ENCODE data around the gene STRAP. TPM values are rescaled to one million over a fixed set of nuclear protein-coding genes. Genes with fewer than 3 reads are reported as not detected.

Gene STRAP
- total and polyA plus RNA-seq, 9 of the 15 experiments (the other 6 are each of a cell fraction or from before 2014, with no cell fraction given): 58.5 to 134 (median 89.5) TPM

DNA sequence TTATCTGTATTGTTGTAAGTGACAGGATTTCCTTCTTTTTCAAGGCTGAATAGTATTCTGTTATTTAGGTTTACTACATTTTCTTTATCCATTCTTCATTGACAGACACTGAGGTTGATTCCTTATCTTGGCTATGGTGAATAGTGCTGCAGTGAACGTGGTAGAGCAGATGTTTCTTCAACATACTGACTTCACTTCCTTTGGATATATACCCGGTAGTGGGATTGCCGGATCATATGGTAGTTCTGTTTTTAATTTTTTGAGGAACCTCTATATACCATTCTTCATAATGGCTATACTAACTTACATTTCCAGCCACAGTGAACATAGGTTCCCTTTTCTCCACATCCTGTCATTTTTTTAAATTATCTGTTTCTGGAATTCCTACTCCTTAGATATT lies 50.8 kb downstream of the STRAP start:
- H3K9ac ChIP-seq (ENCODE audit: insufficient read depth in 1 of 2, low read depth in 2 of 2, low read length in 2 of 2): no peak overlapping the region
- H3K4me2 ChIP-seq (ENCODE audit: insufficient read depth, low read length): no peak overlapping the region
- H2AFZ ChIP-seq (ENCODE audit: low read depth, low read length): no peak overlapping the region
- no peaks in the 10 kb centered on the region for H4K20me1 ChIP-seq (replicated peaks; ENCODE audit: control insufficient read depth, insufficient read depth, low read length)
- in situ Hi-C loops (cut with MboI): no loop called here
- H3K79me2 ChIP-seq (ENCODE audit: control insufficient read depth, insufficient read depth, low read length): no peaks in the 10 kb centered on the region
- ATAC-seq (no peak), FAIRE-seq (no peak), DNase-seq (ENCODE audit: extremely low read depth in 1 of 4, low spot score in 3 of 4) (no peak)
- H3K36me3 ChIP-seq (ENCODE audit: control insufficient read depth, insufficient read depth, low read length): no peaks in the 10 kb centered on the region
- WGBS (ENCODE audit: insufficient coverage, low coverage, missing lambda C conversion rate): 45% methylated on average over 3 of the region's 3 CpGs
- intact Hi-C loops (cut with micrococcal nuclease): no loop called here
- no peaks in the 10 kb centered on the region for H3K9me3 ChIP-seq (replicated peaks; ENCODE audit: control insufficient read depth, insufficient read depth, low read depth, low read length)
- H3K4me1 ChIP-seq (replicated peaks in 1 of 2; ENCODE audit: control insufficient read depth in 2 of 2, insufficient read depth in 2 of 2, low read length in 2 of 2): no peaks in the 10 kb centered on the region
- H3K27me3 ChIP-seq (ENCODE audit: control insufficient read depth in 2 of 2, insufficient read depth in 2 of 2, low read length in 2 of 2): no peaks in the 10 kb centered on the region
- TF ChIP-seq ZNF24 (IDR thresholded peaks at IDR 0.05): no peak
- TF ChIP-seq RFX5 (IDR thresholded peaks at IDR 0.05; ENCODE audit: low read depth, low read length): no peak
- TF ChIP-seq NCOA4 (IDR thresholded peaks at IDR 0.05; ENCODE audit: partially characterized antibody): no peak
- H3K9me1 ChIP-seq (ENCODE audit: control insufficient read depth, insufficient read depth, low read length): no peaks in the 10 kb centered on the region
- no TSS peak for BruUV-seq (replicated peaks)
- no peak overlapping the region for H3K4me3 ChIP-seq
- H3K27ac ChIP-seq (ENCODE audit: extremely low read depth, low read depth, low read length): no peak overlapping the region
- ChIA-PET POLR2A (no interaction called here), CTCF (ENCODE audit: low intra/inter-chr PET ratio) (no interaction called here)

DNA sequence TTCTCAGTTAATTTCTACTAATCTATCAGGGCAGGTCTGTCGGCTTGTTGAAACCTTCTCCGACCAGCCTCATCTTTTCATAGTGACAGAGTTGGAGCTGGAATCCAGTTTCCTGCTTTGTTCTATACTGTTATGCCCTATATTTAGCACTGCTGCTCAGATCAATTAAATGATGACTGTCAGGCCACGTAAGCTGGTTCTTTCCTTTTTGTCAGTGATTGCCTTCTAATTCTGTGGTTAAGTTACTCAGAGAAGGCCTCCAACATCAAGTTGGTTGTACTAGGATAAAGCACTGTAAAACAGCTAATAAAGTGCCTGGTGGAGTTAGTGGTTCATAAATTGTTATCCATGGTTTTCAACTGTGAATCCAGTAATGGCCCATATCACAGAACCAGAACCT lies 51.6 kb downstream of the STRAP start:
- in situ Hi-C loops (cut with MboI) (no loop called here), intact Hi-C loops (cut with micrococcal nuclease) (no loop called here)
- no peak overlapping the region for H3K9ac ChIP-seq (ENCODE audit: insufficient read depth in 1 of 2, low read depth in 2 of 2, low read length in 2 of 2)
- no peaks in the 10 kb centered on the region for H3K9me3 ChIP-seq (replicated peaks; ENCODE audit: control insufficient read depth, insufficient read depth, low read depth, low read length)
- no peaks in the 10 kb centered on the region for H3K36me3 ChIP-seq (ENCODE audit: control insufficient read depth, insufficient read depth, low read length)
- H2AFZ ChIP-seq (ENCODE audit: low read depth, low read length): no peak overlapping the region
- no peak for FAIRE-seq
- CTCF ChIA-PET (ENCODE audit: low intra/inter-chr PET ratio): no interaction called here
- no peaks in the 10 kb centered on the region for H3K9me1 ChIP-seq (ENCODE audit: control insufficient read depth, insufficient read depth, low read length)
- no peak overlapping the region for H3K4me2 ChIP-seq (ENCODE audit: insufficient read depth, low read length)
- no peak for DNase-seq (ENCODE audit: extremely low read depth in 1 of 4, low spot score in 3 of 4)
- no TSS peak for BruUV-seq (replicated peaks)
- POLR2A ChIA-PET: interaction anchor here (0.5 kb wide), 1 partner anchor 456 kb away, joined by 4 read pairs; no protein-coding TSS in a partner anchor
- H4K20me1 ChIP-seq (replicated peaks; ENCODE audit: control insufficient read depth, insufficient read depth, low read length): no peaks in the 10 kb centered on the region
- H3K4me3 ChIP-seq: no peak overlapping the region
- ATAC-seq: no peak
- WGBS (ENCODE audit: insufficient coverage, low coverage, missing lambda C conversion rate): 18% methylated on average over 2 of the region's 3 CpGs
- TF ChIP-seq SIX5 (IDR thresholded peaks at IDR 0.05; ENCODE audit: borderline replicate concordance in 1 of 2, insufficient read depth in 1 of 2, low read depth in 1 of 2, low read length in 2 of 2): no peak
- TF ChIP-seq ZBTB8A (IDR thresholded peaks at IDR 0.05; ENCODE audit: partially characterized antibody): no peak
- TF ChIP-seq PML (IDR thresholded peaks at IDR 0.05; ENCODE audit: low read length): no peak
- no peak for TF ChIP-seq TRIM24 (IDR thresholded peaks at IDR 0.05)
- TF ChIP-seq MXD1 (CRISPR knock-in tag; IDR thresholded peaks at IDR 0.05; ENCODE audit: borderline replicate concordance, poor library complexity, severe bottlenecking): no peak
- no peak for TF ChIP-seq ZNF239 (CRISPR knock-in tag; IDR thresholded peaks at IDR 0.05)
- no peak for TF ChIP-seq USF1 (CRISPR knock-in tag; IDR thresholded peaks at IDR 0.05)
- H3K27ac ChIP-seq (ENCODE audit: extremely low read depth, low read depth, low read length): no peak overlapping the region
- H3K27me3 ChIP-seq (ENCODE audit: control insufficient read depth in 2 of 2, insufficient read depth in 2 of 2, low read length in 2 of 2): no peaks in the 10 kb centered on the region
- no peaks in the 10 kb centered on the region for H3K4me1 ChIP-seq (replicated peaks in 1 of 2; ENCODE audit: control insufficient read depth in 2 of 2, insufficient read depth in 2 of 2, low read length in 2 of 2)
- no peaks in the 10 kb centered on the region for H3K79me2 ChIP-seq (ENCODE audit: control insufficient read depth, insufficient read depth, low read length)
